GM21717 (cell line): ENCODE data around the gene MKKS.
"Not testable (repeated sequence)": the region's sequence is repeated elsewhere in the genome, so short reads cannot be mapped to it uniquely, and the experiment has no call there.

Source experiments
- ATAC-seq: cut with Tn5 transposase; IDR thresholded peaks from one replicate; pipeline ENCODE4 v1.9.1; 2021; ENCODE audit warnings: mild to moderate bottlenecking, moderate library complexity; ENCODE audit not compliant: unreplicated experiment

The MKKS gene

GRCh38 chr20:10449270-10449669, 15.2 kb upstream of the MKKS start:
- no peak for ATAC-seq

GRCh38 chr20:10448270-10449156, 14.5 kb upstream of the MKKS start:
- ATAC-seq: no peak

GRCh38 chr20:10447028-10447427, 13.0 kb upstream of the MKKS start:
- ATAC-seq: peak; percentile 96

GRCh38 chr20:10445758-10446157, 11.7 kb upstream of the MKKS start:
- ATAC-seq: no peak

GRCh38 chr20:10443936-10444335, 9.9 kb upstream of the MKKS start:
- no peak for ATAC-seq

- ATAC-seq: no peak
Measured at GRCh38 chr20:10438217-10438616, 4.2 kb upstream of the MKKS start.

GRCh38 chr20:10436053-10436699, 2.2 kb upstream of the MKKS start:
- ATAC-seq: no peak

- ATAC-seq: peak; percentile 52
Measured at GRCh38 chr20:10434832-10435812, 1.1 kb upstream of the MKKS start, which contains the start of gene SLX4IP. SLX4IP (plus strand) TSS chr20:10435305; CDS start chr20:10458205, 22,900 bp downstream.

GRCh38 chr20:10434467-10434831, 427 bp upstream of the MKKS start:
- peak; percentile 43 for ATAC-seq

GRCh38 chr20:10433014-10433622, 904 bp downstream of the MKKS start:
- ATAC-seq: no peak

- no peak for ATAC-seq
Measured at GRCh38 chr20:10432079-10432478, 1.9 kb downstream of the MKKS start.

- no peak for ATAC-seq
Measured at GRCh38 chr20:10430704-10431103, 3.3 kb downstream of the MKKS start.

- no peak for ATAC-seq
Measured at GRCh38 chr20:10430000-10430466, 4.0 kb downstream of the MKKS start.

GRCh38 chr20:10429443-10429981, 4.5 kb downstream of the MKKS start:
- ATAC-seq: no peak

GRCh38 chr20:10428008-10428407, 6.0 kb downstream of the MKKS start:
- ATAC-seq: no peak

GRCh38 chr20:10427060-10427692, 6.8 kb downstream of the MKKS start:
- no peak for ATAC-seq

GRCh38 chr20:10423735-10424134, 10.3 kb downstream of the MKKS start:
- ATAC-seq: no peak

GRCh38 chr20:10419550-10420133, 14.4 kb downstream of the MKKS start:
- ATAC-seq: no peak

- ATAC-seq: not testable (repeated sequence)
Measured at GRCh38 chr20:10417218-10417617, 16.8 kb downstream of the MKKS start.
